ENCODE measurements around the gene ENTPD2. TPM values are rescaled to one million over a fixed set of nuclear protein-coding genes. Genes with fewer than 3 reads are reported as not detected.
A peak's percentile ranks its signal among the peaks of the same experiment; 100 is the strongest.

ENTPD2 gene
- total and polyA plus RNA-seq, 9 of the 15 experiments (the other 6 are each of a cell fraction or from before 2014, with no cell fraction given) = 0.04 to 0.60 (median 0.14) TPM; not detected in 4

GRCh38 chr9:137018761-137019559, 34.9 kb downstream of the ENTPD2 start:
- FAIRE-seq (no peak), ATAC-seq (no peak), DNase-seq (ENCODE audit: extremely low read depth in 1 of 4, low spot score in 3 of 4) (no peak)
- H3K9ac ChIP-seq (ENCODE audit: insufficient read depth in 1 of 2, low read depth in 2 of 2, low read length in 2 of 2) = no peak overlapping the region
- H2AFZ ChIP-seq (ENCODE audit: low read depth, low read length) = no peak overlapping the region
- 0 out of 2 replicates have a peak, but pooled peaks cover 5% of the 10 kb centered on the region for H4K20me1 ChIP-seq (replicated peaks; ENCODE audit: control insufficient read depth, insufficient read depth, low read length)
- intact Hi-C loops (cut with micrococcal nuclease) (no loop called here), in situ Hi-C loops (cut with MboI) (no loop called here)
- no peak overlapping the region for H3K27ac ChIP-seq (ENCODE audit: extremely low read depth, low read depth, low read length)
- ChIA-PET CTCF (ENCODE audit: low intra/inter-chr PET ratio) (no interaction called here), POLR2A (interaction anchor here (0.7 kb wide), 2 partner anchors 11 to 38 kb away, joined by 3 read pairs; no protein-coding TSS in a partner anchor)
- H3K27me3 ChIP-seq (ENCODE audit: control insufficient read depth in 2 of 2, insufficient read depth in 2 of 2, low read length in 2 of 2) = no peaks in the 10 kb centered on the region
- H3K79me2 ChIP-seq (ENCODE audit: control insufficient read depth, insufficient read depth, low read length) = no peaks in the 10 kb centered on the region
- peaks cover 4 to 74% of the 10 kb centered on the region in 2 experiments; a peak in 4 of 5 replicates for H3K4me1 ChIP-seq (replicated peaks in 1 of 2; ENCODE audit: control insufficient read depth in 2 of 2, insufficient read depth in 2 of 2, low read length in 2 of 2)
- BruUV-seq (replicated peaks) = no TSS peak
- no peaks in the 10 kb centered on the region for H3K9me1 ChIP-seq (ENCODE audit: control insufficient read depth, insufficient read depth, low read length)
- WGBS (ENCODE audit: insufficient coverage, low coverage, missing lambda C conversion rate) = 60% methylated on average over 20 of the region's 36 CpGs
- TF ChIP-seq, protein P1, sequence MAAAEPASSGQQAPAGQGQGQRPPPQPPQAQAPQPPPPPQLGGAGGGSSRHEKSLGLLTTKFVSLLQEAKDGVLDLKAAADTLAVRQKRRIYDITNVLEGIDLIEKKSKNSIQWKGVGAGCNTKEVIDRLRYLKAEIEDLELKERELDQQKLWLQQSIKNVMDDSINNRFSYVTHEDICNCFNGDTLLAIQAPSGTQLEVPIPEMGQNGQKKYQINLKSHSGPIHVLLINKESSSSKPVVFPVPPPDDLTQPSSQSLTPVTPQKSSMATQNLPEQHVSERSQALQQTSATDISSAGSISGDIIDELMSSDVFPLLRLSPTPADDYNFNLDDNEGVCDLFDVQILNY (CRISPR knock-in tag; IDR thresholded peaks at IDR 0.05) = no peak
- no peak for TF ChIP-seq EHMT2 (IDR thresholded peaks at IDR 0.05)
- no peak for TF ChIP-seq RFX7 (CRISPR knock-in tag; IDR thresholded peaks at IDR 0.05)
- TF ChIP-seq FOXM1 (IDR thresholded peaks at IDR 0.05; ENCODE audit: low read depth) = no peak
- no peak for TF ChIP-seq FOXM1 (CRISPR knock-in tag; IDR thresholded peaks at IDR 0.05; ENCODE audit: low read depth)
- TF ChIP-seq ZBTB33 (CRISPR knock-in tag; IDR thresholded peaks at IDR 0.05) = 0 out of 2 replicates have a peak, but pooled peaks have one; percentile 13
- peak; percentile 16 for TF ChIP-seq PCBP1 (IDR thresholded peaks at IDR 0.05; ENCODE audit: low read depth, low read length, poor library complexity, severe bottlenecking)
- H3K4me3 ChIP-seq = no peak overlapping the region
- no peak overlapping the region for H3K4me2 ChIP-seq (ENCODE audit: insufficient read depth, low read length)
- no peaks in the 10 kb centered on the region for H3K9me3 ChIP-seq (replicated peaks; ENCODE audit: control insufficient read depth, insufficient read depth, low read depth, low read length)
- H3K36me3 ChIP-seq (ENCODE audit: control insufficient read depth, insufficient read depth, low read length) = no peaks in the 10 kb centered on the region

Data from K562 (cell line).